22Rv1 (cell line): ENCODE data around the gene WWOX.

Experiments used
- ZFX ChIP-seq: fragments of 450-650 bp; IDR thresholded peaks from 2 replicates; pipeline ENCODE4 v1.6.1; 2017; ENCODE audit warnings: antibody characterized with exemption, borderline replicate concordance
- TF ChIP-seq, protein P1 (sequence below): fragments of 450-650 bp; IDR thresholded peaks from 2 replicates; pipeline ENCODE4 v1.5.1; 2017; ENCODE audit warnings: mild to moderate bottlenecking

DNA sequence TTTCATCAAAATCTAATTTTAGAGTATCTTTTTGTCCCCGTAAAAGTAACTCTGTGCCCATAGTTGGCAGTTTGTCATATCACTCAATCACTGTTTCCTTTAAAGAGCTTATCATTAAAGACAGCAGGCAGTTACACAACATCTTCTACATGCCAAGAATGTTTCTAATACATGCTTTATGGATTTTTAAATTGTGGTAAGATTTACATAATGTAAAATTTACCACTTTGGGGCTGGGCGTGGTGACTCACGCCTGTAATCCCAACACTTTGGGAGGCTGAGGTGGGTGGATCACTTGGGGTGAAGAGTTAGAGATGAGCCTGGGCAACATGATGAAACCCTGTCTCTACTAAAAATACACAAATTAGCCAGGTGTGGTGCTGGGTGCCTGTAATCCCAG lies 687.2 kb downstream of the WWOX start:
- TF ChIP-seq, protein P1, sequence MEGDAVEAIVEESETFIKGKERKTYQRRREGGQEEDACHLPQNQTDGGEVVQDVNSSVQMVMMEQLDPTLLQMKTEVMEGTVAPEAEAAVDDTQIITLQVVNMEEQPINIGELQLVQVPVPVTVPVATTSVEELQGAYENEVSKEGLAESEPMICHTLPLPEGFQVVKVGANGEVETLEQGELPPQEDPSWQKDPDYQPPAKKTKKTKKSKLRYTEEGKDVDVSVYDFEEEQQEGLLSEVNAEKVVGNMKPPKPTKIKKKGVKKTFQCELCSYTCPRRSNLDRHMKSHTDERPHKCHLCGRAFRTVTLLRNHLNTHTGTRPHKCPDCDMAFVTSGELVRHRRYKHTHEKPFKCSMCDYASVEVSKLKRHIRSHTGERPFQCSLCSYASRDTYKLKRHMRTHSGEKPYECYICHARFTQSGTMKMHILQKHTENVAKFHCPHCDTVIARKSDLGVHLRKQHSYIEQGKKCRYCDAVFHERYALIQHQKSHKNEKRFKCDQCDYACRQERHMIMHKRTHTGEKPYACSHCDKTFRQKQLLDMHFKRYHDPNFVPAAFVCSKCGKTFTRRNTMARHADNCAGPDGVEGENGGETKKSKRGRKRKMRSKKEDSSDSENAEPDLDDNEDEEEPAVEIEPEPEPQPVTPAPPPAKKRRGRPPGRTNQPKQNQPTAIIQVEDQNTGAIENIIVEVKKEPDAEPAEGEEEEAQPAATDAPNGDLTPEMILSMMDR, result no peak
- no peak for TF ChIP-seq ZFX
